ENCODE results near the gene TSPAN5. TPM values are rescaled to one million over a fixed set of nuclear protein-coding genes. Genes with fewer than 3 reads are reported as not detected.
A peak's percentile ranks its signal among the peaks of the same experiment; 100 is the strongest.

TSPAN5 gene
- polyA plus RNA-seq, 1 experiment: 190 TPM

DNA sequence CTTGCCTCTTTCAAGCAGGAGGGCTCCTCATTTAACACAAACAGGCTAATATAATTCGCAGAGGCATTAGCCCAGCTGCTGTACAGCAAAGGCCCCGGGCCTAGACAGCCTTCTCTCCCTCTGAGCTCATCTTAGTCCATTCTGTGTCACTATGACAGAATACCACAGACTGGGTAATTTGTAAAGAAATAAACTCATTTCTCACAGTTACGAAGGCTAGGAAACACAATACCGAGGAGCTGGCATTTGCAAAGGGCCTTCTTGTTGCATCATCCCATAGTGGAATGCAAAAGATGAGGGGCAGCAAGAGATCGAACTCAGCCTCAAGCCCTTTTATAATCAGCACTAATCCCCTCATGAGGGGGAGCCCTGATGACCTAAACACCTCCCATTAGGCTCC lies 48.5 kb downstream of the TSPAN5 start:
- H3K27me3 ChIP-seq (ENCODE audit: control insufficient read depth, insufficient read depth, low read length): no peaks in the 10 kb centered on the region
- H3K9me3 ChIP-seq (ENCODE audit: control insufficient read depth, insufficient read depth, low read length): no peaks in the 10 kb centered on the region
- no peak for TF ChIP-seq CTCF (IDR thresholded peaks at IDR 0.05; ENCODE audit: low read depth, low read length)
- H3K27ac ChIP-seq (ENCODE audit: low read depth, low read length): peak overlapping the region; percentile 39
- ChIA-PET CTCF (interaction anchor here (0.8 kb wide), 1 partner anchor 9 kb away, joined by 3 read pairs; no protein-coding TSS in a partner anchor), POLR2A (no interaction called here)
- peak; percentile 6 for DNase-seq (ENCODE audit: low read depth, low spot score)
- no peak overlapping the region for H3K4me3 ChIP-seq (ENCODE audit: low read depth, low read length)

- CTCF ChIA-PET: no interaction called here
- DNase-seq (ENCODE audit: low read depth, low spot score): no peak
- Histone ChIP-seq H3K27ac (ENCODE audit: low read depth, low read length) (no peak overlapping the region), H3K27me3 (ENCODE audit: control insufficient read depth, insufficient read depth, low read length) (no peaks in the 10 kb centered on the region), H3K9me3 (ENCODE audit: control insufficient read depth, insufficient read depth, low read length) (no peaks in the 10 kb centered on the region), H3K4me3 (ENCODE audit: low read depth, low read length) (no peak overlapping the region)
- TF ChIP-seq CTCF (IDR thresholded peaks at IDR 0.05; ENCODE audit: low read depth, low read length): no peak
- POLR2A ChIA-PET: no interaction called here
These were observed 50.1 kb downstream of the TSPAN5 start for GRCh38 chr4:98608356-98608755.

DNA sequence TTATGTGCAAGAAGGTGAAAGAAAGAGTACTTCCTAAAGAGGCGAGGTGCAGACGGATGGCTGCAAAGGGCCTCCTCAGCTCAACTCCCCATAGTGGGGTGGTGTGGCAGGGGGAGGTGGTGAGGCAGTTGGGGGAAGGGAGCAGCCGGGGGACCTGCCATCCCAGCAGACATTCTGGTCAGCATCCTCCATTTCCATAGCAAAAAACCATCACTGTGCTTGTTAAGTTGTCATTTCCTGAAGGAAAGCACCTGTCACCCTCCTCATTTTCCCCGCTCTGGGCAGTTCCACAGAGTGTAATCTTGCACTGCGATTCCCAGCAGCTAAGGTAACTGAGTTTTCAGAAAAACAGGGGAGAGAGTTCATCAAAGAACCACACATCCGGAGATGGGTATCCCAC lies 51.5 kb downstream of the TSPAN5 start:
- Histone ChIP-seq H3K9me3 (ENCODE audit: control insufficient read depth, insufficient read depth, low read length) (no peaks in the 10 kb centered on the region), H3K4me3 (ENCODE audit: low read depth, low read length) (no peak overlapping the region), H3K27me3 (ENCODE audit: control insufficient read depth, insufficient read depth, low read length) (no peaks in the 10 kb centered on the region), H3K27ac (ENCODE audit: low read depth, low read length) (no peak overlapping the region)
- ChIA-PET CTCF (interaction anchor here (1.2 kb wide), 1 partner anchor 139 kb away, joined by 6 read pairs; no protein-coding TSS in a partner anchor), POLR2A (interaction anchor here (1.0 kb wide), 1 partner anchor 51 kb away, joined by 5 read pairs; the partner anchor contains the start of gene TSPAN5)
- DNase-seq (ENCODE audit: low read depth, low spot score): no peak
- no peak for TF ChIP-seq CTCF (IDR thresholded peaks at IDR 0.05; ENCODE audit: low read depth, low read length)

GRCh38 chr4:98605216-98605615 lies 53.2 kb downstream of the TSPAN5 start:
- CTCF ChIA-PET: no interaction called here
- Histone ChIP-seq H3K4me3 (ENCODE audit: low read depth, low read length) (no peak overlapping the region), H3K27me3 (ENCODE audit: control insufficient read depth, insufficient read depth, low read length) (no peaks in the 10 kb centered on the region), H3K9me3 (ENCODE audit: control insufficient read depth, insufficient read depth, low read length) (no peaks in the 10 kb centered on the region), H3K27ac (ENCODE audit: low read depth, low read length) (no peak overlapping the region)
- no peak for DNase-seq (ENCODE audit: low read depth, low spot score)
- POLR2A ChIA-PET: no interaction called here
- TF ChIP-seq CTCF (IDR thresholded peaks at IDR 0.05; ENCODE audit: low read depth, low read length): no peak

DNA sequence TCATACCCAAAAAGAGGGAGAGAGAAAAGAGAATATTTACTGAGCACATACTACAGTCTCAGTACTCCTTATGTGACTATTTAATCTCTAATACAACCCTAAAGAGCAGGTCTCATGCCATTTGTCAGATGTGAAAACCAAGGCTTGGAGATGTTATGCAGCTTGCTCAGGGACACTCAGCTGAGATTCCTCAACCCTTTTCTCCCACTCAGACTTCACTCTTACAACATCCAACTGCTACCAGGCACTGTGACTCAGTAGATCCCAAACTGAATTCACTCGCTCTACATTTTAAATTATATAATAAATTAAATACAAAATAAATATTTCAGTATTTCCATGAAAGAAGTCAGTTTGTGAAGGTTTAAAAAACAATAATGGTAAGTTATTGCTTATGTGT lies 53.7 kb downstream of the TSPAN5 start:
- no peaks in the 10 kb centered on the region for H3K27me3 ChIP-seq (ENCODE audit: control insufficient read depth, insufficient read depth, low read length)
- POLR2A ChIA-PET: no interaction called here
- no peaks in the 10 kb centered on the region for H3K9me3 ChIP-seq (ENCODE audit: control insufficient read depth, insufficient read depth, low read length)
- TF ChIP-seq CTCF (IDR thresholded peaks at IDR 0.05; ENCODE audit: low read depth, low read length): no peak
- no peak overlapping the region for H3K4me3 ChIP-seq (ENCODE audit: low read depth, low read length)
- CTCF ChIA-PET: no interaction called here
- DNase-seq (ENCODE audit: low read depth, low spot score): no peak
- H3K27ac ChIP-seq (ENCODE audit: low read depth, low read length): no peak overlapping the region

All from AG04450 (cell line).